ENCODE data around the gene RYK. TPM values are rescaled to one million over a fixed set of nuclear protein-coding genes. Genes with fewer than 3 reads are reported as not detected.

The RYK gene
- total RNA-seq, 2 donors from 2014 or later: 36.1 to 43.2 TPM

GRCh38 chr3:134148534-134148933, 102.1 kb downstream of the RYK start:
- Histone ChIP-seq H3K9me3 (no peaks in the 10 kb centered on the region), H3K4me1 (no peaks in the 10 kb centered on the region), H3K4me3 (no peak overlapping the region), H3K36me3 (replicated peaks in 1 of 2; ENCODE audit: insufficient read depth in 1 of 2, low read depth in 2 of 2) (no peaks in the 10 kb centered on the region), H3K27ac (no peak overlapping the region), H3K27me3 (no peaks in the 10 kb centered on the region)
- ATAC-seq: no peak
- intact Hi-C loops (cut with DNase I): no loop called here
- 88 to 96% methylated on average over 3 of the region's 3 CpGs for WGBS, 2 donors
- DNase-seq: no peak
- TF ChIP-seq POLR2A (IDR thresholded peaks at IDR 0.05): no peak
- TF ChIP-seq CTCF (IDR thresholded peaks at IDR 0.05): no peak

GRCh38 chr3:134147411-134147810, 103.2 kb downstream of the RYK start:
- H3K36me3 ChIP-seq (replicated peaks in 1 of 2; ENCODE audit: insufficient read depth in 1 of 2, low read depth in 2 of 2): no peaks in the 10 kb centered on the region
- no peak for DNase-seq
- no peaks in the 10 kb centered on the region for H3K9me3 ChIP-seq
- TF ChIP-seq POLR2A (IDR thresholded peaks at IDR 0.05) (no peak), CTCF (IDR thresholded peaks at IDR 0.05) (no peak)
- H3K27ac ChIP-seq: no peak overlapping the region
- no peak overlapping the region for H3K4me3 ChIP-seq
- 76 to 78% methylated on average over 3 of the region's 3 CpGs for WGBS, 2 donors
- no peaks in the 10 kb centered on the region for H3K27me3 ChIP-seq
- no peaks in the 10 kb centered on the region for H3K4me1 ChIP-seq
- no peak for ATAC-seq
- intact Hi-C loops (cut with DNase I): no loop called here

GRCh38 chr3:134146666-134147065, 104.0 kb downstream of the RYK start:
- intact Hi-C loops (cut with DNase I): no loop called here
- Histone ChIP-seq H3K4me3 (no peak overlapping the region), H3K9me3 (no peaks in the 10 kb centered on the region), H3K27me3 (no peaks in the 10 kb centered on the region), H3K36me3 (replicated peaks in 1 of 2; ENCODE audit: insufficient read depth in 1 of 2, low read depth in 2 of 2) (no peaks in the 10 kb centered on the region), H3K27ac (no peak overlapping the region), H3K4me1 (no peaks in the 10 kb centered on the region)
- TF ChIP-seq CTCF (IDR thresholded peaks at IDR 0.05): no peak
- TF ChIP-seq POLR2A (IDR thresholded peaks at IDR 0.05): no peak
- DNase-seq: no peak
- ATAC-seq: no peak

- Histone ChIP-seq H3K4me1 (no peaks in the 10 kb centered on the region), H3K4me3 (no peak overlapping the region), H3K27ac (no peak overlapping the region), H3K27me3 (no peaks in the 10 kb centered on the region), H3K36me3 (replicated peaks in 1 of 2; ENCODE audit: insufficient read depth in 1 of 2, low read depth in 2 of 2) (no peaks in the 10 kb centered on the region), H3K9me3 (no peaks in the 10 kb centered on the region)
- ATAC-seq (no peak), DNase-seq (no peak)
- no peak for TF ChIP-seq CTCF (IDR thresholded peaks at IDR 0.05)
- TF ChIP-seq POLR2A (IDR thresholded peaks at IDR 0.05): no peak
- 79 to 80% methylated on average over 3 of the region's 3 CpGs for WGBS, 2 donors
- intact Hi-C loops (cut with DNase I): no loop called here
Observed at GRCh38 chr3:134145183-134145582, 105.5 kb downstream of the RYK start.

- H3K4me1 ChIP-seq: no peaks in the 10 kb centered on the region
- H3K27ac ChIP-seq: no peak overlapping the region
- H3K4me3 ChIP-seq: no peak overlapping the region
- intact Hi-C loops (cut with DNase I): no loop called here
- DNase-seq: no peak
- no peaks in the 10 kb centered on the region for H3K27me3 ChIP-seq
- H3K9me3 ChIP-seq: no peaks in the 10 kb centered on the region
- H3K36me3 ChIP-seq (replicated peaks in 1 of 2; ENCODE audit: insufficient read depth in 1 of 2, low read depth in 2 of 2): no peaks in the 10 kb centered on the region
- no peak for TF ChIP-seq POLR2A (IDR thresholded peaks at IDR 0.05)
- TF ChIP-seq CTCF (IDR thresholded peaks at IDR 0.05): no peak
- 84 to 89% methylated on average over 3 of the region's 3 CpGs for WGBS, 2 donors
- no peak for ATAC-seq
Observed at GRCh38 chr3:134144694-134145093, 106.0 kb downstream of the RYK start.
